LNCaP clone FGC (cell line): ENCODE results near the gene COL13A1.

Experiments
- DNase-seq: peaks from one replicate; pipeline ENCODE4 v3.0.0-alpha.2; 2011; ENCODE audit warnings: low read depth
- H3K4me3 ChIP-seq: 2 replicates; pipeline ENCODE4 v1.5.1; 2011; ENCODE audit warnings: mild to moderate bottlenecking, low read depth, low read length, control low read depth
- TF ChIP-seq, protein P1 (sequence below): IDR thresholded peaks from 2 replicates; pipeline ENCODE4 v1.5.1; 2012; ENCODE audit warnings: mild to moderate bottlenecking; ENCODE audit not compliant: control insufficient read depth, insufficient read depth; ENCODE audit errors: extremely low read depth

The COL13A1 gene

GRCh38 chr10:69963178-69963834, 161.6 kb downstream of the COL13A1 start:
- no peak overlapping the region for H3K4me3 ChIP-seq
- no peak for DNase-seq
- TF ChIP-seq, protein P1, sequence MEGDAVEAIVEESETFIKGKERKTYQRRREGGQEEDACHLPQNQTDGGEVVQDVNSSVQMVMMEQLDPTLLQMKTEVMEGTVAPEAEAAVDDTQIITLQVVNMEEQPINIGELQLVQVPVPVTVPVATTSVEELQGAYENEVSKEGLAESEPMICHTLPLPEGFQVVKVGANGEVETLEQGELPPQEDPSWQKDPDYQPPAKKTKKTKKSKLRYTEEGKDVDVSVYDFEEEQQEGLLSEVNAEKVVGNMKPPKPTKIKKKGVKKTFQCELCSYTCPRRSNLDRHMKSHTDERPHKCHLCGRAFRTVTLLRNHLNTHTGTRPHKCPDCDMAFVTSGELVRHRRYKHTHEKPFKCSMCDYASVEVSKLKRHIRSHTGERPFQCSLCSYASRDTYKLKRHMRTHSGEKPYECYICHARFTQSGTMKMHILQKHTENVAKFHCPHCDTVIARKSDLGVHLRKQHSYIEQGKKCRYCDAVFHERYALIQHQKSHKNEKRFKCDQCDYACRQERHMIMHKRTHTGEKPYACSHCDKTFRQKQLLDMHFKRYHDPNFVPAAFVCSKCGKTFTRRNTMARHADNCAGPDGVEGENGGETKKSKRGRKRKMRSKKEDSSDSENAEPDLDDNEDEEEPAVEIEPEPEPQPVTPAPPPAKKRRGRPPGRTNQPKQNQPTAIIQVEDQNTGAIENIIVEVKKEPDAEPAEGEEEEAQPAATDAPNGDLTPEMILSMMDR = no peak

DNA sequence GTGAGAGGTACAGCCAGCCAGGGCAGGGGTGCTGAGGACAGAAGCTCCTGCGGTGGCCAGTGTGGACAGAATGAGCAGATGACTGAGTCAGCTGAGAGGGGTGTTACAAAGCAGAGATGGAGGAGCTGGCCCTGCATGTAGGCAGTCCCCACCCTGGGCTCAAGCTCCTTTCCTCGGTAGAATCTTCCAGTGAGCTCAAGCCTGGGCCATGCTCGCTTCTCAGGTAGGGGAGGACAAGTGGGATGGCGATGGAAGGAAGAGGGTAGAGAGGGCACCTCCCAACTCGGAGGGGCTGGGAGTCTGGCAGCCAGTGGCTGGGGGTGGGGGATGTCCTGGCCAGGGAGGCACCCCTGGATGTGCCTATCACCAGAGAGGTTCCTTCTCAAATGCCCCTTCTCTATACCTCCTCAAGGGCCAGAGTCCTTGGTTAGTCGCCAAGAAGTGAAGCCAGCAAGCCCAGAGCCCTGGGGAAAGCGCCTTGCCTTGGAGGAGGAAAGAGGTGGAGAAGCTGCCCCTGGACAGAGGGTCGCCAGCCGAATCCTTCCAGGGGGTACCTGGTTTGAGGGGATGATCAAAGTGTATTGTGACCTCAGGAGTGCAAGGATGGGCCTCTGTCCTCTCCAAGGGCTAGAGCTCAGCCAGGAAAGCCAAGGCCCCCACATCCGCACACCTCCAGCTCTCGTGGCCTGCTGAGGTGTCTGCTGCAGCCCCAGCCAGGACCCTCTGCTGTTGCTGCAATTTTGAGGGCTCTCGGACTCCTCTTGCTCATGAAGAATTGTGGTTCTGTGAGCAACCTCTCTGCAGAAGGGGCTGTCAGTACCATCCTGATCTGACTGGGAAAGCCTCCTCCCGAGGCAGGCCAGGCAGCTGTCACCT, 162.4 kb downstream of the COL13A1 start:
- H3K4me3 ChIP-seq = no peak overlapping the region
- TF ChIP-seq, protein P1 = no peak
- no peak for DNase-seq

- no peak overlapping the region for H3K4me3 ChIP-seq
- TF ChIP-seq, protein P1 = no peak
- no peak for DNase-seq
Measured at GRCh38 chr10:69965086-69965485, 163.4 kb downstream of the COL13A1 start.

GRCh38 chr10:69965919-69966662, 164.4 kb downstream of the COL13A1 start:
- DNase-seq = no peak
- no peak overlapping the region for H3K4me3 ChIP-seq
- TF ChIP-seq, protein P1 = no peak

DNA sequence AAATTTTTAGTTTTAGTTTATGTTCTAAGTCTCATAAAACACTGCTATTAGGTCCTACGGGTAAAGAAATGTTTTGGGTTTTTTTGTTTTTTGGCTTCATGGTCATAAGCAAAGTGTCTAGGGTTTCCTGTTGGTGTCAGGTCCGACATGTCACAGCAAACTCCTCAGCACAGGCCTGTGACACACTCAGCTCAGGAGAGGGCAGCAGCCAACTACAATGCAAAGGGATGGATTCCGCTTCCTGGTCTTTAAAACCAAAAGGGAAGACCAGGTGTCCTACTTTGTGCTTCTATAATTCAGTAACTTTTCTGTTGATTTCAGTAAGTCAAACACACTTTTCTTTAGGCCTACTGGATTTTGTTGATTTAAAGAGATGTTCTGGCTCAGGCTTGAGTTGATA, 167.1 kb downstream of the COL13A1 start:
- no peak overlapping the region for H3K4me3 ChIP-seq
- TF ChIP-seq, protein P1 = peak; percentile 77
- DNase-seq = peak; percentile 27

DNA sequence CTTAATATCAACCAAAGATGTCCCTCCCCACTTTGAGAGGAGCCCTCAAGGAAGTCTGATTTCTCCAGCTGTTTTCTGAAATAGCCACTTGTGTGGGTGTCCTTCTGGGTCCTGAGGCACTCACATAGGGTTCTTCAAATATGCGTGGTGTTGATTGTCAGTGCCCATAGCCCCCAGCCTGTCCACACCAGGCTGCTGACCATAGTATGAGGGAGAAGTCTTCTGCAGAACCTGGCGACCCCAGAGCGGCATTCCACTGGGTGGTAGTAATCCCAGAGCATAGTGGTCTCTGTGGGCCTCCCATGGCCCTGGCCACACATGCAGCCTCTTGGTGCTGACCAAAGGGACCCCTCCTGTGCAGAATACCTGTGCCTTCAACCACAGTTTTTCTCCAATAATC, 168.3 kb downstream of the COL13A1 start:
- H3K4me3 ChIP-seq = no peak overlapping the region
- no peak for DNase-seq
- TF ChIP-seq, protein P1 = no peak
